ENCODE measurements around the gene EBP.
"Not testable (repeated sequence)": the region's sequence is repeated elsewhere in the genome, so short reads cannot be mapped to it uniquely, and the experiment has no call there.

EBP gene

GRCh38 chrX:48496660-48497059 is 24.9 kb upstream of the EBP start:
- DNase-seq, result no peak

GRCh38 chrX:48497871-48498270 is 23.7 kb upstream of the EBP start:
- DNase-seq, result no peak

- no peak for DNase-seq
These were observed 23.2 kb upstream of the EBP start for GRCh38 chrX:48498374-48498809.

GRCh38 chrX:48504261-48504660 is 17.3 kb upstream of the EBP start:
- DNase-seq, result no peak

- no peak for DNase-seq
These were observed 16.1 kb upstream of the EBP start for GRCh38 chrX:48505481-48505880.

- no peak for DNase-seq
These were observed 14.4 kb upstream of the EBP start for GRCh38 chrX:48507246-48507645.

- DNase-seq, result no peak
These were observed 13.0 kb upstream of the EBP start, which contains the start of gene PORCN for GRCh38 chrX:48508400-48509244. TSS of gene PORCN (plus strand) at chrX:48508992. CDS start at chrX:48509821, 829 bp downstream.

- DNase-seq, result no peak
These were observed 12.4 kb upstream of the EBP start for GRCh38 chrX:48509245-48509590.

- no peak for DNase-seq
These were observed 12.0 kb upstream of the EBP start for GRCh38 chrX:48509619-48510018.

GRCh38 chrX:48511560-48511959 is 10.0 kb upstream of the EBP start:
- DNase-seq, result no peak

- no peak for DNase-seq
These were observed 9.2 kb upstream of the EBP start for GRCh38 chrX:48512371-48512935.

GRCh38 chrX:48513670-48514069 is 7.9 kb upstream of the EBP start:
- no peak for DNase-seq

- DNase-seq, result no peak
These were observed 7.3 kb upstream of the EBP start for GRCh38 chrX:48514126-48514806.

- DNase-seq, result no peak
These were observed 6.6 kb upstream of the EBP start for GRCh38 chrX:48514868-48515460.

- no peak for DNase-seq
These were observed 5.8 kb upstream of the EBP start for GRCh38 chrX:48515842-48516241.

- DNase-seq, result no peak
These were observed 5.3 kb upstream of the EBP start for GRCh38 chrX:48516285-48516684.

GRCh38 chrX:48516987-48517386 is 4.6 kb upstream of the EBP start:
- no peak for DNase-seq

GRCh38 chrX:48519481-48519880 is 2.1 kb upstream of the EBP start:
- DNase-seq, result not testable (repeated sequence)

GRCh38 chrX:48520455-48520854 is 1.2 kb upstream of the EBP start:
- DNase-seq, result no peak

- no peak for DNase-seq
These were observed 644 bp upstream of the EBP start for GRCh38 chrX:48520976-48521352.

GRCh38 chrX:48522291-48522690 is 683 bp downstream of the EBP start:
- no peak for DNase-seq

- no peak for DNase-seq
These were observed 2.1 kb downstream of the EBP start for GRCh38 chrX:48523682-48524081.

- DNase-seq, result not testable (repeated sequence)
These were observed 4.2 kb downstream of the EBP start for GRCh38 chrX:48525853-48526252.

GRCh38 chrX:48530736-48531135 is 9.1 kb downstream of the EBP start:
- no peak for DNase-seq

Measured in SHP77 treated with DMSO at 0.1 percent for 48 hours (cell line).